ENCODE results near the gene POLR3H.

GRCh38 chr22:41534219-41534618 is 10.1 kb downstream of the POLR3H start:
- TF ChIP-seq EP300 (IDR thresholded peaks at IDR 0.05; ENCODE audit: low read depth) (no peak), POLR2A (IDR thresholded peaks at IDR 0.05) (no peak), POLR2AphosphoS5 (IDR thresholded peaks at IDR 0.05) (no peak)
- TF ChIP-seq, protein P1, sequence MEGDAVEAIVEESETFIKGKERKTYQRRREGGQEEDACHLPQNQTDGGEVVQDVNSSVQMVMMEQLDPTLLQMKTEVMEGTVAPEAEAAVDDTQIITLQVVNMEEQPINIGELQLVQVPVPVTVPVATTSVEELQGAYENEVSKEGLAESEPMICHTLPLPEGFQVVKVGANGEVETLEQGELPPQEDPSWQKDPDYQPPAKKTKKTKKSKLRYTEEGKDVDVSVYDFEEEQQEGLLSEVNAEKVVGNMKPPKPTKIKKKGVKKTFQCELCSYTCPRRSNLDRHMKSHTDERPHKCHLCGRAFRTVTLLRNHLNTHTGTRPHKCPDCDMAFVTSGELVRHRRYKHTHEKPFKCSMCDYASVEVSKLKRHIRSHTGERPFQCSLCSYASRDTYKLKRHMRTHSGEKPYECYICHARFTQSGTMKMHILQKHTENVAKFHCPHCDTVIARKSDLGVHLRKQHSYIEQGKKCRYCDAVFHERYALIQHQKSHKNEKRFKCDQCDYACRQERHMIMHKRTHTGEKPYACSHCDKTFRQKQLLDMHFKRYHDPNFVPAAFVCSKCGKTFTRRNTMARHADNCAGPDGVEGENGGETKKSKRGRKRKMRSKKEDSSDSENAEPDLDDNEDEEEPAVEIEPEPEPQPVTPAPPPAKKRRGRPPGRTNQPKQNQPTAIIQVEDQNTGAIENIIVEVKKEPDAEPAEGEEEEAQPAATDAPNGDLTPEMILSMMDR (IDR thresholded peaks at IDR 0.05): no peak
